ENCODE results near the gene NDUFB5. TPM values are rescaled to one million over a fixed set of nuclear protein-coding genes. Genes with fewer than 3 reads are reported as not detected.

The NDUFB5 gene
- total and polyA plus RNA-seq, 7 donors = 106 to 216 (median 184) TPM

- H3K27ac ChIP-seq = no peak overlapping the region
- no peak overlapping the region for H3K4me3 ChIP-seq
- intact Hi-C loops (cut with DNase I) = loop anchor here (10.0 kb wide), 1 partner anchor 262 kb away; the partner anchor contains the start of gene MFN1
- H3K27me3 ChIP-seq = no peaks in the 10 kb centered on the region
- WGBS, 2 donors = 87% methylated on average over 4 of the region's 4 CpGs
- peaks cover 0 to 44% (median 28%) of the 10 kb centered on the region in 4 donors for H3K4me1 ChIP-seq
- TF ChIP-seq POLR2AphosphoS5 (IDR thresholded peaks at IDR 0.05) = no peak
- no peak for TF ChIP-seq EP300 (IDR thresholded peaks at IDR 0.05)
- TF ChIP-seq CTCF (IDR thresholded peaks at IDR 0.05) = no peak
- TF ChIP-seq POLR2A (IDR thresholded peaks at IDR 0.05) = no peak
- no peaks in the 10 kb centered on the region for H3K9me3 ChIP-seq
- peaks cover 0 to 26% (median 4%) of the 10 kb centered on the region in 4 donors for H3K36me3 ChIP-seq
- DNase-seq = no peak
Observed at GRCh38 chr3:179606534-179607085, 2.0 kb downstream of the NDUFB5 start.

- H3K4me1 ChIP-seq = peaks cover 0 to 32% (median 23%) of the 10 kb centered on the region in 4 donors
- peaks cover 0 to 11% (median 0%) of the 10 kb centered on the region in 4 donors for H3K36me3 ChIP-seq
- no peak overlapping the region for H3K27ac ChIP-seq
- H3K9me3 ChIP-seq = no peaks in the 10 kb centered on the region
- no peak for DNase-seq
- H3K27me3 ChIP-seq = no peaks in the 10 kb centered on the region
- H3K4me3 ChIP-seq = no peak overlapping the region
- 43 to 70% methylated on average over 6 of the region's 6 CpGs for WGBS, 2 donors
- intact Hi-C loops (cut with DNase I) = loop anchor here (10.0 kb wide), 1 partner anchor 264 kb away; the partner anchor contains the start of gene MFN1
- no peak for TF ChIP-seq CTCF (IDR thresholded peaks at IDR 0.05)
- TF ChIP-seq POLR2A (IDR thresholded peaks at IDR 0.05) = no peak
- no peak for TF ChIP-seq POLR2AphosphoS5 (IDR thresholded peaks at IDR 0.05)
- TF ChIP-seq EP300 (IDR thresholded peaks at IDR 0.05) = no peak
Observed at GRCh38 chr3:179608931-179609720, 4.5 kb downstream of the NDUFB5 start.

GRCh38 chr3:179610066-179610465, 5.5 kb downstream of the NDUFB5 start:
- H3K4me3 ChIP-seq = no peak overlapping the region
- peaks cover 0 to 32% (median 22%) of the 10 kb centered on the region in 4 donors for H3K4me1 ChIP-seq
- peaks cover 0 to 11% (median 0%) of the 10 kb centered on the region in 4 donors for H3K36me3 ChIP-seq
- no peak for TF ChIP-seq POLR2A (IDR thresholded peaks at IDR 0.05)
- TF ChIP-seq EP300 (IDR thresholded peaks at IDR 0.05) = no peak
- TF ChIP-seq CTCF (IDR thresholded peaks at IDR 0.05) = no peak
- TF ChIP-seq POLR2AphosphoS5 (IDR thresholded peaks at IDR 0.05) = no peak
- WGBS, 2 donors = 94 to 96% methylated on average over 4 of the region's 4 CpGs
- H3K9me3 ChIP-seq = no peaks in the 10 kb centered on the region
- no peaks in the 10 kb centered on the region for H3K27me3 ChIP-seq
- intact Hi-C loops (cut with DNase I) = no loop called here
- DNase-seq = no peak
- H3K27ac ChIP-seq = no peak overlapping the region

GRCh38 chr3:179613807-179614206, 9.2 kb downstream of the NDUFB5 start:
- H3K27ac ChIP-seq = no peak overlapping the region
- 69 to 81% methylated on average over 2 of the region's 2 CpGs for WGBS, 2 donors
- TF ChIP-seq POLR2A (IDR thresholded peaks at IDR 0.05) = no peak
- no peak for TF ChIP-seq EP300 (IDR thresholded peaks at IDR 0.05)
- TF ChIP-seq CTCF (IDR thresholded peaks at IDR 0.05) = no peak
- TF ChIP-seq POLR2AphosphoS5 (IDR thresholded peaks at IDR 0.05) = no peak
- intact Hi-C loops (cut with DNase I) = no loop called here
- no peaks in the 10 kb centered on the region for H3K9me3 ChIP-seq
- no peak overlapping the region for H3K4me3 ChIP-seq
- peaks cover 0 to 12% (median 3%) of the 10 kb centered on the region in 4 donors for H3K4me1 ChIP-seq
- no peaks in the 10 kb centered on the region for H3K27me3 ChIP-seq
- DNase-seq = no peak
- H3K36me3 ChIP-seq = peaks cover 0 to 42% (median 9%) of the 10 kb centered on the region in 4 donors

Data from sigmoid colon (tissue), 7 donors.